Measurements from ENCODE around the gene TMEM53. TPM values are rescaled to one million over a fixed set of nuclear protein-coding genes. Genes with fewer than 3 reads are reported as not detected.

Gene TMEM53
- total RNA-seq, 1 experiment from 2014 or later, result 8.2 TPM

DNA sequence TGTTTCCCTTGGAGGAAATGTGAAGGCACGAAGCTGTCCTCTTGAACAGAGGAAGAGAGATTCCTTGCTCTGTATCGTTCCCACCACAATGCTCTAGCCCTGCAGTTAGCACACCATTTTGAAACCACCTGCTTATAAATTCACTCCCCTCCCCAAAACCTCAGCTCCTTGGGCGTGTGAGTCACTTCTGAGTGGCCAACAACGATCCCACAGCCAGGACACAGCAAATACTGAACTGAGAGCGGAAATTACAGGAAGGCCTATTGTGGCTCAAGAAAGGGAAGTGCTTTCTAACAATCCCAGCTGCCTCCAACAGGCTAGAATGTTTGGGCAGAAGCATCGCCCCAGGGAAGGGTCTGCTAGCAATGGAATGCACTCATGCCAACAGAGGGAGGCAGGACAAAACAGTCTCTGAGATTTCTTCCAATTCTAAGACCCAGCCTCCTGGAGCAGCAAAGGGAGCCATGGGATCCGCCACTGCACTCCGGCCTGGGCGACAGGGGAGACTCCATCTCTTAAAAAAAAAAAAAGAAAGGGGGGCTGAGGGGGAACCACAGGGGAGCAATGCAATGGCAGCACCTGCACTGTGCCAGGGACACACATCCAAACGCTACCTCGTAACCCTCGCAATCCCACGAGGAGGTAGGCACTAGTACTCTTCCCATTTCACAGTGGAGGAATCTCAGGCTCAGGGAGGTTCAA, 1.9 kb downstream of the TMEM53 start (continued):
- TF ChIP-seq, protein P1, sequence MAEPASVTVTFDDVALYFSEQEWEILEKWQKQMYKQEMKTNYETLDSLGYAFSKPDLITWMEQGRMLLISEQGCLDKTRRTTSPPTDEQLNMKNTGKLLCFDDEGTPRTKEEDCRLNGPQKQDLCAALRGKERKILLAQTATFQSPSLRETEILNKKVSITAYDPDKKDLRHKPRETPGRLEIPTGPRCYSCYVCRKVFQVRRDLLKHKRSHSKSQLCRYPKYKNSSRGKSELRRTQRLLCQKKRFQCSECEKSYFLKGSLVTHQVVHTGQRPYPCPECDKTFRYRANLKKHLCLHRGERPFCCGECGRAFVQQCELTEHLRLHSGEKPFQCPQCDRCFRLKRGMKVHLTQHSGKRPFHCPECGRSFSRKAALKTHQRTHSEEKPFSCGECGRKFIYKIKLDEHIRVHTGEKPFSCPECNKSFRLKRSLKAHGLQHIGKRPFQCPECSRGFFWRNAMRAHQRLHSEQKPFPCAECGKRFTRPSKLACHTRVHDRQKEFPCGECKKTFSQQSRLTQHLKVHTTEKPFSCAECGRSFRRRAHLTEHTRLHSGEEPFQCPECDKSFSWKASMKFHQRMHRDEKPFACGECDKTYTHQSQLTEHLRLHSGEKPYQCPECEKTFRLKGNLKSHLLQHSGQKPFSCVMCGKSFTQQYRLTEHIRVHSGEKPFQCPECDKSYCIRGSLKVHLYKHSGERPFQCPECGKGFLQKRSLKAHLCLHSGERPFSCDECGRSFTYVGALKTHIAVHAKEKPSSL (CRISPR knock-in tag; conservative IDR thresholded peaks at IDR 0.05), result no peak
- TF ChIP-seq EMX1 (CRISPR knock-in tag; IDR thresholded peaks at IDR 0.05), result no peak
- no peak for TF ChIP-seq ZNF416 (CRISPR knock-in tag; IDR thresholded peaks at IDR 0.05)
- TF ChIP-seq ESRRA (CRISPR knock-in tag; IDR thresholded peaks at IDR 0.05; ENCODE audit: borderline replicate concordance), result no peak
- TF ChIP-seq, protein P2, sequence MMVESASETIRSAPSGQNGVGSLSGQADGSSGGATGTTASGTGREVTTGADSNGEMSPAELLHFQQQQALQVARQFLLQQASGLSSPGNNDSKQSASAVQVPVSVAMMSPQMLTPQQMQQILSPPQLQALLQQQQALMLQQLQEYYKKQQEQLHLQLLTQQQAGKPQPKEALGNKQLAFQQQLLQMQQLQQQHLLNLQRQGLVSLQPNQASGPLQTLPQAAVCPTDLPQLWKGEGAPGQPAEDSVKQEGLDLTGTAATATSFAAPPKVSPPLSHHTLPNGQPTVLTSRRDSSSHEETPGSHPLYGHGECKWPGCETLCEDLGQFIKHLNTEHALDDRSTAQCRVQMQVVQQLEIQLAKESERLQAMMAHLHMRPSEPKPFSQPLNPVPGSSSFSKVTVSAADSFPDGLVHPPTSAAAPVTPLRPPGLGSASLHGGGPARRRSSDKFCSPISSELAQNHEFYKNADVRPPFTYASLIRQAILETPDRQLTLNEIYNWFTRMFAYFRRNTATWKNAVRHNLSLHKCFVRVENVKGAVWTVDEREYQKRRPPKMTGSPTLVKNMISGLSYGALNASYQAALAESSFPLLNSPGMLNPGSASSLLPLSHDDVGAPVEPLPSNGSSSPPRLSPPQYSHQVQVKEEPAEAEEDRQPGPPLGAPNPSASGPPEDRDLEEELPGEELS (CRISPR knock-in tag; IDR thresholded peaks at IDR 0.05), result no peak

DNA sequence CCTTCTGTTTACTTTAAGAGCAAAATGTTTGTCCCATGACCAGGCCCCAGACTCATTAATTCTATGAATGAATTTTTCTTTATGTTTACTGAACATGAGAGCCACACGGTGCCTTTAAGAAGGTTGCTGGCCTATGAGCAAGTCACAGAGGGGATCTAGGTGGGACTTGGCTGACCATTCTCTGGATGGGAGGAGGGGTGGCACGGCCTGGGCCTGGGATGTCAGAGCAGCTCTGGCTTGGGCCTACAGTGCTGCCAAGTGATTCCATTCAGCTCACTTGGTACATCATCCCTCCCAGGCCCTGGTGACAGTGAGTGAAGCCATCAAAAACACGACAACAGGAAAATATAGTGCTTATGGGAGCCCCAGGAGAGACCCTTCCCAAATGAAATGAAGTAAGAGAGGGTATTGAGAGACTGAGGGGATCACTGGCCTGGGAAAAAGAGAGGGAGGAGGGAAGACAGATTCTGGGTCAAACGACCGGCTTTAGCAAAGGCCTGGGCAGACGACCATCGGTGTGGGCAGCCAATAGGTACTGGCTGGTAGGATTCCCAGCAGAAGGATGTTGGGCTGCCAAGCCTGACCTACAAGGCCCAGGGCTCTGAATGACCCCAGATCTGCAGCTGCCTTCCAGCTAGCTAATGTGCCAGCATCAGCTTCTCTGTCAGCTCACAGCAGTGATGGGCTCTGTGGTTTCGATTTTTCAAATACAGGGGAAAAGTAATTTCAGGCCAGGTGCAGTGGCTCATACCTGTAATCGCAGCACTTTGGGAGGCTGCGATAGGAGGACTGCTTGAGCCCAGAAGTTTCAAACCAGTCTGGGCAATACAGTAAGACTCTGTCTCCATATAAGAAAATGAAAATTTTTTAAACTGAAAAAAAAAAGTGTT, 3.3 kb downstream of the TMEM53 start:
- ChIA-PET POLR2A (no interaction called here), CTCF (interaction anchor here (0.9 to 1.0 kb wide), 2 partner anchors 15 to 18 kb away, joined by 3 read pairs; no protein-coding TSS in a partner anchor)
- peaks cover 23% of the 10 kb centered on the region for H3K4me1 Mint-ChIP-seq
- no peak overlapping the region for H3K4me3 Mint-ChIP-seq
- ATAC-seq, result no peak
- H3K27ac Mint-ChIP-seq, result no peak overlapping the region
- no peaks in the 10 kb centered on the region for H3K36me3 Mint-ChIP-seq
- H3K9me3 Mint-ChIP-seq, result no peaks in the 10 kb centered on the region
- H3K27me3 Mint-ChIP-seq (ENCODE audit: low read depth), result no peaks in the 10 kb centered on the region
- no peak for DNase-seq (ENCODE audit: low spot score)
- TF ChIP-seq, protein P3, sequence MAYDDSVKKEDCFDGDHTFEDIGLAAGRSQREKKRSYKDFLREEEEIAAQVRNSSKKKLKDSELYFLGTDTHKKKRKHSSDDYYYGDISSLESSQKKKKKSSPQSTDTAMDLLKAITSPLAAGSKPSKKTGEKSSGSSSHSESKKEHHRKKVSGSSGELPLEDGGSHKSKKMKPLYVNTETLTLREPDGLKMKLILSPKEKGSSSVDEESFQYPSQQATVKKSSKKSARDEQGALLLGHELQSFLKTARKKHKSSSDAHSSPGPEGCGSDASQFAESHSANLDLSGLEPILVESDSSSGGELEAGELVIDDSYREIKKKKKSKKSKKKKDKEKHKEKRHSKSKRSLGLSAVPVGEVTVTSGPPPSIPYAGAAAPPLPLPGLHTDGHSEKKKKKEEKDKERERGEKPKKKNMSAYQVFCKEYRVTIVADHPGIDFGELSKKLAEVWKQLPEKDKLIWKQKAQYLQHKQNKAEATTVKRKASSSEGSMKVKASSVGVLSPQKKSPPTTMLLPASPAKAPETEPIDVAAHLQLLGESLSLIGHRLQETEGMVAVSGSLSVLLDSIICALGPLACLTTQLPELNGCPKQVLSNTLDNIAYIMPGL (CRISPR knock-in tag; IDR thresholded peaks at IDR 0.05), result no peak
- TF ChIP-seq, protein P4, sequence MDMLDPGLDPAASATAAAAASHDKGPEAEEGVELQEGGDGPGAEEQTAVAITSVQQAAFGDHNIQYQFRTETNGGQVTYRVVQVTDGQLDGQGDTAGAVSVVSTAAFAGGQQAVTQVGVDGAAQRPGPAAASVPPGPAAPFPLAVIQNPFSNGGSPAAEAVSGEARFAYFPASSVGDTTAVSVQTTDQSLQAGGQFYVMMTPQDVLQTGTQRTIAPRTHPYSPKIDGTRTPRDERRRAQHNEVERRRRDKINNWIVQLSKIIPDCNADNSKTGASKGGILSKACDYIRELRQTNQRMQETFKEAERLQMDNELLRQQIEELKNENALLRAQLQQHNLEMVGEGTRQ (CRISPR knock-in tag; IDR thresholded peaks at IDR 0.05), result no peak
- no peak for TF ChIP-seq FOXK1 (CRISPR knock-in tag; IDR thresholded peaks at IDR 0.05)
- no peak for TF ChIP-seq ZNF138 (CRISPR knock-in tag; conservative IDR thresholded peaks at IDR 0.05)
- TF ChIP-seq HMGA2 (CRISPR knock-in tag; IDR thresholded peaks at IDR 0.05), result no peak
- TF ChIP-seq CBFB (CRISPR knock-in tag; IDR thresholded peaks at IDR 0.05; ENCODE audit: low read depth), result no peak
- TF ChIP-seq, protein P5, sequence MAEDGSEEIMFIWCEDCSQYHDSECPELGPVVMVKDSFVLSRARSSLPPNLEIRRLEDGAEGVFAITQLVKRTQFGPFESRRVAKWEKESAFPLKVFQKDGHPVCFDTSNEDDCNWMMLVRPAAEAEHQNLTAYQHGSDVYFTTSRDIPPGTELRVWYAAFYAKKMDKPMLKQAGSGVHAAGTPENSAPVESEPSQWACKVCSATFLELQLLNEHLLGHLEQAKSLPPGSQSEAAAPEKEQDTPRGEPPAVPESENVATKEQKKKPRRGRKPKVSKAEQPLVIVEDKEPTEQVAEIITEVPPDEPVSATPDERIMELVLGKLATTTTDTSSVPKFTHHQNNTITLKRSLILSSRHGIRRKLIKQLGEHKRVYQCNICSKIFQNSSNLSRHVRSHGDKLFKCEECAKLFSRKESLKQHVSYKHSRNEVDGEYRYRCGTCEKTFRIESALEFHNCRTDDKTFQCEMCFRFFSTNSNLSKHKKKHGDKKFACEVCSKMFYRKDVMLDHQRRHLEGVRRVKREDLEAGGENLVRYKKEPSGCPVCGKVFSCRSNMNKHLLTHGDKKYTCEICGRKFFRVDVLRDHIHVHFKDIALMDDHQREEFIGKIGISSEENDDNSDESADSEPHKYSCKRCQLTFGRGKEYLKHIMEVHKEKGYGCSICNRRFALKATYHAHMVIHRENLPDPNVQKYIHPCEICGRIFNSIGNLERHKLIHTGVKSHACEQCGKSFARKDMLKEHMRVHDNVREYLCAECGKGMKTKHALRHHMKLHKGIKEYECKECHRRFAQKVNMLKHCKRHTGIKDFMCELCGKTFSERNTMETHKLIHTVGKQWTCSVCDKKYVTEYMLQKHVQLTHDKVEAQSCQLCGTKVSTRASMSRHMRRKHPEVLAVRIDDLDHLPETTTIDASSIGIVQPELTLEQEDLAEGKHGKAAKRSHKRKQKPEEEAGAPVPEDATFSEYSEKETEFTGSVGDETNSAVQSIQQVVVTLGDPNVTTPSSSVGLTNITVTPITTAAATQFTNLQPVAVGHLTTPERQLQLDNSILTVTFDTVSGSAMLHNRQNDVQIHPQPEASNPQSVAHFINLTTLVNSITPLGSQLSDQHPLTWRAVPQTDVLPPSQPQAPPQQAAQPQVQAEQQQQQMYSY (CRISPR knock-in tag; IDR thresholded peaks at IDR 0.05), result no peak
- TF ChIP-seq NR2C2 (CRISPR knock-in tag; IDR thresholded peaks at IDR 0.05), result no peak
- TF ChIP-seq, protein P6, sequence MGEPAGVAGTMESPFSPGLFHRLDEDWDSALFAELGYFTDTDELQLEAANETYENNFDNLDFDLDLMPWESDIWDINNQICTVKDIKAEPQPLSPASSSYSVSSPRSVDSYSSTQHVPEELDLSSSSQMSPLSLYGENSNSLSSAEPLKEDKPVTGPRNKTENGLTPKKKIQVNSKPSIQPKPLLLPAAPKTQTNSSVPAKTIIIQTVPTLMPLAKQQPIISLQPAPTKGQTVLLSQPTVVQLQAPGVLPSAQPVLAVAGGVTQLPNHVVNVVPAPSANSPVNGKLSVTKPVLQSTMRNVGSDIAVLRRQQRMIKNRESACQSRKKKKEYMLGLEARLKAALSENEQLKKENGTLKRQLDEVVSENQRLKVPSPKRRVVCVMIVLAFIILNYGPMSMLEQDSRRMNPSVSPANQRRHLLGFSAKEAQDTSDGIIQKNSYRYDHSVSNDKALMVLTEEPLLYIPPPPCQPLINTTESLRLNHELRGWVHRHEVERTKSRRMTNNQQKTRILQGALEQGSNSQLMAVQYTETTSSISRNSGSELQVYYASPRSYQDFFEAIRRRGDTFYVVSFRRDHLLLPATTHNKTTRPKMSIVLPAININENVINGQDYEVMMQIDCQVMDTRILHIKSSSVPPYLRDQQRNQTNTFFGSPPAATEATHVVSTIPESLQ (CRISPR knock-in tag; IDR thresholded peaks at IDR 0.05), result no peak
- TF ChIP-seq, protein P7, sequence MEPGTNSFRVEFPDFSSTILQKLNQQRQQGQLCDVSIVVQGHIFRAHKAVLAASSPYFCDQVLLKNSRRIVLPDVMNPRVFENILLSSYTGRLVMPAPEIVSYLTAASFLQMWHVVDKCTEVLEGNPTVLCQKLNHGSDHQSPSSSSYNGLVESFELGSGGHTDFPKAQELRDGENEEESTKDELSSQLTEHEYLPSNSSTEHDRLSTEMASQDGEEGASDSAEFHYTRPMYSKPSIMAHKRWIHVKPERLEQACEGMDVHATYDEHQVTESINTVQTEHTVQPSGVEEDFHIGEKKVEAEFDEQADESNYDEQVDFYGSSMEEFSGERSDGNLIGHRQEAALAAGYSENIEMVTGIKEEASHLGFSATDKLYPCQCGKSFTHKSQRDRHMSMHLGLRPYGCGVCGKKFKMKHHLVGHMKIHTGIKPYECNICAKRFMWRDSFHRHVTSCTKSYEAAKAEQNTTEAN (CRISPR knock-in tag; IDR thresholded peaks at IDR 0.05), result no peak
- no peak for TF ChIP-seq ZNF232 (CRISPR knock-in tag; IDR thresholded peaks at IDR 0.05)
- no peak for TF ChIP-seq MYBL2 (CRISPR knock-in tag; IDR thresholded peaks at IDR 0.05)
- TF ChIP-seq RELA (CRISPR knock-in tag; IDR thresholded peaks at IDR 0.05; ENCODE audit: borderline replicate concordance), result no peak
- no peak for TF ChIP-seq FOXJ3 (CRISPR knock-in tag; IDR thresholded peaks at IDR 0.05; ENCODE audit: borderline replicate concordance)
- no peak for TF ChIP-seq TCF7 (CRISPR knock-in tag; IDR thresholded peaks at IDR 0.05; ENCODE audit: low read depth)
